PC-3 (cell line): ENCODE measurements around the gene TOLLIP.

Experiments used
- CTCF ChIP-seq: fragments of 300-600 bp; sonication (generic); conservative IDR thresholded peaks from 2 replicates; pipeline ENCODE4 v1.5.1; 2017; ENCODE audit warnings: antibody characterized with exemption, low read depth, mild to moderate bottlenecking, low read length
- EZH2 ChIP-seq: fragments of 300-600 bp; sonication (generic); IDR thresholded peaks from one replicate; pipeline ENCODE4 v1.6.1; 2017; ENCODE audit warnings: antibody characterized with exemption, mild to moderate bottlenecking, low read length; ENCODE audit not compliant: unreplicated experiment

GRCh38 chr11:1302461-1303125, 6.8 kb downstream of the TOLLIP start:
- no peak for TF ChIP-seq CTCF
- TF ChIP-seq EZH2, result no peak
